HFFc6 (cell line): ENCODE measurements around the gene ARID3A. TPM values are rescaled to one million over a fixed set of nuclear protein-coding genes. Genes with fewer than 3 reads are reported as not detected.
A peak's percentile ranks its signal among the peaks of the same experiment; 100 is the strongest.

Experiments used
- DNase-seq: peaks from one replicate; pipeline ENCODE4 v3.0.0-alpha.2; 2018
- H3K27ac Mint-ChIP-seq: 2 replicates; pipeline ENCODE4 v1.8.0; 2020; ENCODE audit warnings: mild to moderate bottlenecking, mixed read lengths
- H3K27me3 Mint-ChIP-seq: 2 replicates; pipeline ENCODE4 v1.8.0; 2021; ENCODE audit warnings: mild to moderate bottlenecking, moderate library complexity, mixed read lengths; ENCODE audit not compliant: insufficient read depth
- H3K36me3 Mint-ChIP-seq: 2 replicates; pipeline ENCODE4 v1.8.0; 2021; ENCODE audit warnings: low read depth, mixed read lengths
- H3K4me1 Mint-ChIP-seq: 2 replicates; pipeline ENCODE4 v1.8.0; 2020; ENCODE audit warnings: low read depth, mixed read lengths
- H3K4me3 Mint-ChIP-seq: 2 replicates; pipeline ENCODE4 v1.8.0; 2020; ENCODE audit warnings: mild to moderate bottlenecking, moderate library complexity, mixed read lengths
- H3K9me3 Mint-ChIP-seq: 2 replicates; pipeline ENCODE4 v1.8.0; 2020; ENCODE audit warnings: mild to moderate bottlenecking, mixed read lengths
- total RNA-seq, 6 experiments: library from RNA; stranded (reverse); fragmentation: NEBNext Ultra II Directional; extraction: Animal tissue kit (Norgen Biotek cat#: 25700); gene quantifications; 2 replicates in 1 of 6; 3 replicates in 5 of 6; pipeline ENCODE4 v1.2.3, GENCODE V29; 2021
- TF ChIP-seq, protein P1 (sequence below): fragments of 200-600 bp; sonication (generic); IDR thresholded peaks from 2 replicates; pipeline ENCODE4 v1.5.0; 2021; ENCODE audit warnings: antibody characterized with exemption, mild to moderate bottlenecking

The ARID3A gene
- total RNA-seq, 6 experiments from 2014 or later, result 35.1 to 44.2 (median 38.4) TPM

DNA sequence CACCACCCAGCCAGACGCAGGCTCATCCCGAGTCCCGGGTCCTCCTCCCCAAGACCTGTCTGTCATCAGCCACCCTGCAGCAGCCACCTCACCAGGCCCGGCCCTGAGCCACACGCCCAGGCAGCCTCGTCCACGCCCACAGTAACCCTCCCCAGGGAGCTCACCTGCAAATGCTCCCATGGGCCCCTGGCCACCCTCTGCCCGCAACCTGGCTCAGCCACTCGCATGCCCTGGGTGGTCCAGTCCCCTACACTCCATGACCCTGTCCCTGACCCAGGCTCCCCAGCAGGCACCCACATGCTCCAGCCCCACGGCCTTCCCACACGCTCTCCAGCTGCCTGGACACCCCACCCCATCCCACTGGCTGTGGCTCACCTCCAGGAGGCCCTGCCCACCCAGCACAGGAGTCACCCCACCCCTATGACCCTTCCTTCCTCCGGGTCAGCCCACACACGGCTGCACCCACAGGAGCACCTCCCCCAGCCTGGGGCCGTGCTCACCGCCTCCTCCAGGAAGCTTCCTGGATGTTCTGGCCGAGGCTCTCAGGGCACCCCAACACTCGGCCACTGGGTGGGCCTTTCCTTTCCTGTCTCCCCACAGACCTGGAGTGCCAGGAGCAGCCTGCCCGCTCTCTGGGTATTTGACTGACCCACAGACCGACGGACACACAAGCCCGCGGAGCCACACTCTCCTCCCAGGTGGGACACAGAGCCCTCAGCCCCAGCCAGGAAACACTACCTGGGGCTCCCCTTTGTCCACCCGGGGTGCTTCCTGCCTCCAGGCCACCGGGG lies 91.5 kb downstream of the ARID3A start:
- peaks cover 31% of the 10 kb centered on the region for H3K4me1 Mint-ChIP-seq

DNA sequence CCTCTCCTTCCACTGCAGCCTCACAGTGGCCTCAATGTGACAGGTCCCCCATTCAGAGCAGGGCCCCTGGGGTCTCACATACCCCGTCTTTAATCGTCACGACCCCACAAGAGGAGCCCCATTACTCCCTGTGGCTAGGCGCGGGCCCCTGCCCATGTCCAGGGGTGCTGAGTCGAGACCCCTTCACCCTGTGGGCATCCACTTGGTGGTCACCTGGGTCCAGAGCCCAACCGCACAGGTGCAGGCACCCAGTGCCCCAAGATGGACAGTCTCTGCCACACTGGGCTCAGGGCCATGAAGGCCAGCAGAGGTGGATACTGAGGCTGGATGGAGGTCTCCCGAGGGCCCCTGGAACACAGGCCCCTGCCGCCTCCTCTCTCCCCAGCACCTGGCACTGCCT lies 92.1 kb downstream of the ARID3A start:
- peak overlapping the region; percentile 84 for H3K4me3 Mint-ChIP-seq
- no peak for DNase-seq
- no peaks in the 10 kb centered on the region for H3K36me3 Mint-ChIP-seq
- peak overlapping the region; percentile 97; the same call in 1 of the 2 replicates for H3K27ac Mint-ChIP-seq
- peaks cover 31% of the 10 kb centered on the region for H3K4me1 Mint-ChIP-seq
- H3K27me3 Mint-ChIP-seq, result no peaks in the 10 kb centered on the region; the same call in none of the 2 replicates
- TF ChIP-seq, protein P1, sequence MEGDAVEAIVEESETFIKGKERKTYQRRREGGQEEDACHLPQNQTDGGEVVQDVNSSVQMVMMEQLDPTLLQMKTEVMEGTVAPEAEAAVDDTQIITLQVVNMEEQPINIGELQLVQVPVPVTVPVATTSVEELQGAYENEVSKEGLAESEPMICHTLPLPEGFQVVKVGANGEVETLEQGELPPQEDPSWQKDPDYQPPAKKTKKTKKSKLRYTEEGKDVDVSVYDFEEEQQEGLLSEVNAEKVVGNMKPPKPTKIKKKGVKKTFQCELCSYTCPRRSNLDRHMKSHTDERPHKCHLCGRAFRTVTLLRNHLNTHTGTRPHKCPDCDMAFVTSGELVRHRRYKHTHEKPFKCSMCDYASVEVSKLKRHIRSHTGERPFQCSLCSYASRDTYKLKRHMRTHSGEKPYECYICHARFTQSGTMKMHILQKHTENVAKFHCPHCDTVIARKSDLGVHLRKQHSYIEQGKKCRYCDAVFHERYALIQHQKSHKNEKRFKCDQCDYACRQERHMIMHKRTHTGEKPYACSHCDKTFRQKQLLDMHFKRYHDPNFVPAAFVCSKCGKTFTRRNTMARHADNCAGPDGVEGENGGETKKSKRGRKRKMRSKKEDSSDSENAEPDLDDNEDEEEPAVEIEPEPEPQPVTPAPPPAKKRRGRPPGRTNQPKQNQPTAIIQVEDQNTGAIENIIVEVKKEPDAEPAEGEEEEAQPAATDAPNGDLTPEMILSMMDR, result no peak
- H3K9me3 Mint-ChIP-seq, result peaks cover 4% of the 10 kb centered on the region; the same call in 1 of the 2 replicates

More for the DNA sequence above, 91.5 kb downstream of the ARID3A start:
- H3K27me3 Mint-ChIP-seq, result no peaks in the 10 kb centered on the region; the same call in none of the 2 replicates
- no peaks in the 10 kb centered on the region for H3K36me3 Mint-ChIP-seq
- H3K9me3 Mint-ChIP-seq, result peaks cover 4% of the 10 kb centered on the region; the same call in 1 of the 2 replicates
- peak overlapping the region; percentile 84 for H3K4me3 Mint-ChIP-seq
- TF ChIP-seq, protein P1, result no peak
- DNase-seq, result no peak
- H3K27ac Mint-ChIP-seq, result peak overlapping the region; percentile 97

DNA sequence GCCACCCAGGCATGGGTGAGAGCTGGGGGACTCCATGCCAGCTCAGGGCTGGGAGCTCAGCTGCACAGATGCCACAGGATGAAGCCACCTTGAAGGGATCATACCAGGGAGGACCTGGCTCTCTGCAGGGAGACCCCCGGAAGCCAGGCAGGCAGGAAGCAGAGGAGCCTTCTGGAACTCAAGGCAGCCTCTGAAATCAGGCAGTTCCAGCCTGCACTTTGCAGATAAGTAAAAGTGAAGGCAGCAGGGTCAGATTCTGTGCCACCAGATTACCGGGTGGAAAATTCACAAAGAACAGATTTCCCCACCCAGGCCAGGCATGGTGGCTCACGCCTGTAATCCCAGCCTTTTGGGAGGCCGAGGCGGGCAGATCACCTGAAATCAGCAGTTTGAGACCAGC lies 92.6 kb downstream of the ARID3A start:
- no peak for DNase-seq
- Mint-ChIP-seq H3K4me1 (peaks cover 31% of the 10 kb centered on the region), H3K27ac (peak overlapping the region; percentile 73; the same call in 1 of the 2 replicates), H3K27me3 (no peaks in the 10 kb centered on the region; the same call in none of the 2 replicates), H3K9me3 (peaks cover 4% of the 10 kb centered on the region; the same call in 1 of the 2 replicates), H3K4me3 (peak overlapping the region; percentile 93), H3K36me3 (no peaks in the 10 kb centered on the region)
- TF ChIP-seq, protein P1, result no peak

DNA sequence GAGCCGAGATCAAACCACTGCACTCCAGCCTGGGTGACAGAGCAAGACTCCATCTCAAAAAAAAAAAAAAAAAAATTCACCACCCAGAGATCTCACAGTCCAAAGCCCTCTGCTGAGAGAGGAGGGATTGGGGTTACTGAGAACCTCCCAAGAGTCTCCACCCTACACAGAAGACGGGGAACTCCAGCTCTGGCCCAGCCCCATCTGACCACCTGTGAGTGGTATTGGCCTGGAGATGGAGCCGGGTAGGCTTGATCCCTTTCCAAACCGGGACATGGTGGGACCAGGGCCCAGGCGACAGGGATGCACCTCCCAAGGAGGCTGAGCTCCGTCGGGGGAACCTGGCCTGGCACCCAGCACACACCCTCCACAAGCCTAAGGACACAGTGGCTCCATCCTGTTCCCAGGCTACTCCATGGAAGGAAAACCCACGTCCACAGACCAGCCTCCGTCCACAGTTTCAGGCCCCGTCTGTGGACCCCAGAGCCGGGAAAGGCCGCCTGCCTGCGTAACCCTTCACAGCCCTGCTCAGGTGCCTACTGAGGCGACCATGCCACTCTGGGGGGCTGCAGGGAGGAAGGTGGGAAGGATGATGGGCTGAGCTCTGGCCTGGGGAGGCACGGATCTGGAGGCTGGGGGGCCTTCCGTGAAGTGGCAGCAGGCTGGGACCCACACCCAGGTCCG lies 93.2 kb downstream of the ARID3A start:
- peak overlapping the region; percentile 73 for H3K27ac Mint-ChIP-seq

DNA sequence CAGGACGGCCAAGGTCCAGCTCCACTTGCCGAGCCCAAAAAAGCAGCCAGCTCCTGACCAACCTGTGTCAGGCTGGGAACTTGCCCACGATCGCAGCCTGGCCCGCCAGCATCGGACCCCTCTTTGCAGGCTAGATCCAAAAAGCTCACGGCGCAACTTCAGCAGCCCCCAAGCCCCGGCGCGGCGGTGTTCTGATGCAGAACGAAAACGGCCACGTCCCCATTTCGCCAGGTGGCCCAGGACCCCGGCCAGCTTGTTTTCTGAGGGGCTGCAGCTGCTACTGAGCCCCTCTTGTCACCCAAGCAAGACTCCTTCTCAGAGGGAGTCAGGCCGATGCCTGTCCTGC lies 93.8 kb downstream of the ARID3A start:
- Mint-ChIP-seq H3K4me1 (peaks cover 31% of the 10 kb centered on the region), H3K27ac (peak overlapping the region; percentile 81), H3K9me3 (peaks cover 4% of the 10 kb centered on the region; the same call in 1 of the 2 replicates)

More for the DNA sequence above, 93.2 kb downstream of the ARID3A start:
- Mint-ChIP-seq H3K27me3 (no peaks in the 10 kb centered on the region; the same call in none of the 2 replicates), H3K4me1 (peaks cover 31% of the 10 kb centered on the region), H3K36me3 (no peaks in the 10 kb centered on the region), H3K9me3 (peaks cover 4% of the 10 kb centered on the region; the same call in 1 of the 2 replicates), H3K4me3 (peak overlapping the region; percentile 93)
- DNase-seq, result no peak
- TF ChIP-seq, protein P1, result no peak

More for the DNA sequence above, 93.8 kb downstream of the ARID3A start:
- peak overlapping the region; percentile 93 for H3K4me3 Mint-ChIP-seq
- no peaks in the 10 kb centered on the region for H3K36me3 Mint-ChIP-seq
- TF ChIP-seq, protein P1, result no peak
- no peak for DNase-seq
- H3K27me3 Mint-ChIP-seq, result no peaks in the 10 kb centered on the region; the same call in none of the 2 replicates
